ENCODE data around the gene INCENP.

GRCh38 chr11:62143727-62144126, 19.9 kb downstream of the INCENP start:
- TF ChIP-seq CTCF (IDR thresholded peaks at IDR 0.05) (no peak), POLR2A (IDR thresholded peaks at IDR 0.05) (no peak)

Measured in stomach (tissue), 4 donors.